ENCODE results near the gene OR2L3. TPM values are rescaled to one million over a fixed set of nuclear protein-coding genes. Genes with fewer than 3 reads are reported as not detected.
"Not testable (repeated sequence)": the region's sequence is repeated elsewhere in the genome, so short reads cannot be mapped to it uniquely, and the experiment has no call there.

OR2L3 gene
- total RNA-seq, 1 donor from 2014 or later: 0.08 TPM

DNA sequence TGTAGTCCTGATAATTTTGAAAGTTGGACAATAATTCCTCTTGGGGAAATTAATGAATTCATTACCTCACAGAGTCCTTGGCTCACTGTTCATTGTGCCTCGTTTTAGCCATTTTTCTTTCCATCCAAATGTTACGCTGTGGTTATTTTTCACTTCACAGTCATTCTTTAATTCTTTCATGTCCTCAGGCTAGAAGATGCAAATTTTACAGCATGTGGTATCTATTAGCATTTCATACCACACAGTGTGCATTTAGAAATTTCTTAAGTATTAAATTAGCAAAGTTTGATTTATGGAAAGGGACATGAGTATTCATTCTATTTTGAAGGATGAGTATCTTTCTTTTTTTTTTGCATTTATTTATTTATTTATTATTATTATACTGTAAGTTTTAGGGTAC is 18.4 kb downstream of the OR2L3 start:
- TF ChIP-seq, protein P1, sequence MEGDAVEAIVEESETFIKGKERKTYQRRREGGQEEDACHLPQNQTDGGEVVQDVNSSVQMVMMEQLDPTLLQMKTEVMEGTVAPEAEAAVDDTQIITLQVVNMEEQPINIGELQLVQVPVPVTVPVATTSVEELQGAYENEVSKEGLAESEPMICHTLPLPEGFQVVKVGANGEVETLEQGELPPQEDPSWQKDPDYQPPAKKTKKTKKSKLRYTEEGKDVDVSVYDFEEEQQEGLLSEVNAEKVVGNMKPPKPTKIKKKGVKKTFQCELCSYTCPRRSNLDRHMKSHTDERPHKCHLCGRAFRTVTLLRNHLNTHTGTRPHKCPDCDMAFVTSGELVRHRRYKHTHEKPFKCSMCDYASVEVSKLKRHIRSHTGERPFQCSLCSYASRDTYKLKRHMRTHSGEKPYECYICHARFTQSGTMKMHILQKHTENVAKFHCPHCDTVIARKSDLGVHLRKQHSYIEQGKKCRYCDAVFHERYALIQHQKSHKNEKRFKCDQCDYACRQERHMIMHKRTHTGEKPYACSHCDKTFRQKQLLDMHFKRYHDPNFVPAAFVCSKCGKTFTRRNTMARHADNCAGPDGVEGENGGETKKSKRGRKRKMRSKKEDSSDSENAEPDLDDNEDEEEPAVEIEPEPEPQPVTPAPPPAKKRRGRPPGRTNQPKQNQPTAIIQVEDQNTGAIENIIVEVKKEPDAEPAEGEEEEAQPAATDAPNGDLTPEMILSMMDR (IDR thresholded peaks at IDR 0.05; ENCODE audit: insufficient read depth, low read length, poor library complexity, severe bottlenecking): no peak
- H3K36me3 ChIP-seq (ENCODE audit: control insufficient read depth, insufficient read depth, low read length): no peaks in the 10 kb centered on the region
- H3K4me3 ChIP-seq (ENCODE audit: low read depth, low read length): no peak overlapping the region
- H3K27me3 ChIP-seq (ENCODE audit: control insufficient read depth, insufficient read depth, low read length): no peaks in the 10 kb centered on the region
- no peak for DNase-seq (ENCODE audit: low read depth)

DNA sequence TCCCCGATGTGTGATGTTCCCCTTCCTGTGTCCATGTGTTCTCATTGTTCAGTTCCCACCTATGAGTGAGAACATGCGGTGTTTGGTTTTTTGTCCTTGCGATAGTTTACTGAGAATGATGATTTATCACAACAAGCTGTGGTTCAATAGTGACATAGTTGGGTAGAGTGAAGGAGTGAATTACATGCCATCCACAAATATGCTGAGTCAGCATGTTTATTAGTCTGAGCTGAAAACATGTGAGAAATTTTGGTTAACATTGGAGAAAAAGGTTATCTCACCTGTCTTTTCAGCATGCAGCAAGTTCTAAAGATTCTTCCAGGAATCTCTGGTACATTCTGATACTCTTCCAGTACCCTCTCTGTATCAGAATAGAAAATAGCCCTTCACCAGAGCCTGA is 19.0 kb downstream of the OR2L3 start:
- no peaks in the 10 kb centered on the region for H3K36me3 ChIP-seq (ENCODE audit: control insufficient read depth, insufficient read depth, low read length)
- TF ChIP-seq, protein P1 (IDR thresholded peaks at IDR 0.05; ENCODE audit: insufficient read depth, low read length, poor library complexity, severe bottlenecking): no peak
- no peaks in the 10 kb centered on the region for H3K27me3 ChIP-seq (ENCODE audit: control insufficient read depth, insufficient read depth, low read length)
- no peak for DNase-seq (ENCODE audit: low read depth)
- H3K4me3 ChIP-seq (ENCODE audit: low read depth, low read length): no peak overlapping the region

DNA sequence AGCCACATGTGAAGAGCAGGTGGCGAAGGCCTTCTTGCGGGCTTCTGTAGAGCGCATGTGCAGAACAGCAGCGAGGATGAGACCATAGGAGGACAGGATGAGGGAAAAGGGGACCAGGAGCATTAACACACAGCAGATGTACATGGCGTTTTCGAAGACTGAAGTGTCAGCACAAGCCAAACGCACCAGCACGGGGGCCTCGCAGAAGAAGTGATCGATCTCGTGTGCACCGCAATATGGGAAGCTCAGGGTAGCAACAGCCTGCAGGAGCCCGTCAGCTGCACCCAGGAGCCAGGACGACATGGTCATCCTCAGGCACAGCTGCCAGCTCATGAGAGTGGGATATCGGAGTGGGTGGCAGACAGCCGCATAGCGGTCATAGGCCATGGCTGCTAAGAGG is 37.2 kb downstream of the OR2L3 start:
- DNase-seq (ENCODE audit: low read depth); H3K27me3 ChIP-seq (ENCODE audit: control insufficient read depth, insufficient read depth, low read length); H3K4me3 ChIP-seq (ENCODE audit: low read depth, low read length); H3K36me3 ChIP-seq (ENCODE audit: control insufficient read depth, insufficient read depth, low read length): not testable (repeated sequence)

DNA sequence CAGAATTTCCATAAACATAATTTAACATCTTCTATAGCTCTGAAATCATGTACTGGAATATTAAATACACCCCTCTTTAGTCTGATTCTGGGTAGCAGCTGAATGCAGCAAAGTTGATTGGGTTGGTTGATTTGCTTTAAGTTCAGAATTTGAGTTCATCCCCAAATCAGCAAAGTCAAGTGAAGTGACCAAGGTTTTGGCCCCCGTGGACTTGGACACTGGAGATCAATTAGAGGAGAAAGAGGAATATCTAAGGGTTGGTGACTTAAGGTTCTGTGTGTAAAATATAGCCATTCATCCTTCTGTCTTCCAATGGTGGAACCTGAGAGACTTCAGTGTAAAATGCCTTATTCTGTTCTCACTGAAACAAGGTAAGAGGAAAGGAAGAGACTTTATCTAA is 48.2 kb downstream of the OR2L3 start, which contains the start of gene OR2L13:
Gene OR2L13, plus strand, starts transcription at position 301 of the 400 bp plus-strand sequence. CDS start 4,192 bp downstream, outside the sequence.
- Histone ChIP-seq H3K27me3 (ENCODE audit: control insufficient read depth, insufficient read depth, low read length) (no peaks in the 10 kb centered on the region), H3K36me3 (ENCODE audit: control insufficient read depth, insufficient read depth, low read length) (no peaks in the 10 kb centered on the region), H3K4me3 (ENCODE audit: low read depth, low read length) (no peak within 1 kb of the TSS)
- TF ChIP-seq, protein P1 (IDR thresholded peaks at IDR 0.05; ENCODE audit: insufficient read depth, low read length, poor library complexity, severe bottlenecking): no peak
- DNase-seq (ENCODE audit: low read depth): no peak

DNA sequence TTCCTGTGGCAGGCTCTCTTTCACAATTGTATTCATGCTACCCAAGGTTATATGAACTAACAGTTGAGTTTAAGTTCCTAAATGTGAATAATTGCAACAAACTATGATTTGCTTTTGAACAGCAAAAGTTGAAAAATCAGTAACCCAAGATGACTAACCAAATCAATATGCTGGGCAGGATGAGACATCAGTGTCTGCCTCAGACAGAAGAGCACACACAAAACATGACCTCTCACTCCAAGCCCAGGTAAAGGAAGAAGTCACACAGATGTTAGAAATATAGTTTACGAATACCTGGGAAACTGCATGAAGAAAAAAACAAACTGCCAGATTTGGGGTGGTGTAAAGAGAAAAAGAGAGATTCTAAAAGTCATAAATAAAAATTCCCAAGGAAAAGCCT is 51.9 kb downstream of the OR2L3 start:
- H3K4me3 ChIP-seq (ENCODE audit: low read depth, low read length): no peak overlapping the region
- no peaks in the 10 kb centered on the region for H3K36me3 ChIP-seq (ENCODE audit: control insufficient read depth, insufficient read depth, low read length)
- H3K27me3 ChIP-seq (ENCODE audit: control insufficient read depth, insufficient read depth, low read length): no peaks in the 10 kb centered on the region
- TF ChIP-seq, protein P1 (IDR thresholded peaks at IDR 0.05; ENCODE audit: insufficient read depth, low read length, poor library complexity, severe bottlenecking): no peak
- DNase-seq (ENCODE audit: low read depth): no peak

DNA sequence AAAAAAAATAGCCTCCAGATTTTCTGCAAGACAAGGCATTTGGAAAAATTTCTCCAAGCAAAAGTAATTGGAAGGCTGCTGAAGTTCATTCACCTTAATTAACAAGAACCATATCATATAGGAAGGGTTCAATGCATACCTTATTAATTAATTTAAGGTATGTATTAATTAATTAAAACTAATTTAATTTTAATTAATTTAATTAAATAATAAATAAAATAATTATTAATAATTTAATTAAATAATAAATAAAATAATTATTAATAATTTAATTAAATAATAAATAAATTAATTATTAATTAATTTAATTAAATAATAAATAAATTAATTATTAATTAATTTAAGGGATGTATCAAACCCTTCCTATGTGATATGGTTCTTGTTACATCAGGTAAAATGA is 56.2 kb downstream of the OR2L3 start:
- H3K36me3 ChIP-seq (ENCODE audit: control insufficient read depth, insufficient read depth, low read length): no peaks in the 10 kb centered on the region
- DNase-seq (ENCODE audit: low read depth): no peak
- TF ChIP-seq, protein P1 (IDR thresholded peaks at IDR 0.05; ENCODE audit: insufficient read depth, low read length, poor library complexity, severe bottlenecking): no peak
- H3K27me3 ChIP-seq (ENCODE audit: control insufficient read depth, insufficient read depth, low read length): no peaks in the 10 kb centered on the region
- H3K4me3 ChIP-seq (ENCODE audit: low read depth, low read length): no peak overlapping the region
